HEK293 (cell line): ENCODE measurements around the gene TEC.

Experiments used
- GLI4 ChIP-seq: fragments of 450-650 bp; formaldehyde crosslinking; IDR thresholded peaks from 2 replicates; pipeline ENCODE4 v1.5.1; 2016; ENCODE audit warnings: missing biosample characterization, missing genetic modification characterization
- TF ChIP-seq, protein P1 (sequence below): fragments of 450-650 bp; formaldehyde crosslinking; conservative IDR thresholded peaks from 2 replicates; pipeline ENCODE4 v1.5.1; 2016; ENCODE audit warnings: low read depth, missing biosample characterization, missing genetic modification characterization
- TF ChIP-seq, protein P2 (sequence below): fragments of 450-650 bp; formaldehyde crosslinking; IDR thresholded peaks from 2 replicates; pipeline ENCODE4 v1.5.0; 2017; ENCODE audit warnings: missing biosample characterization, missing genetic modification characterization, borderline replicate concordance

DNA sequence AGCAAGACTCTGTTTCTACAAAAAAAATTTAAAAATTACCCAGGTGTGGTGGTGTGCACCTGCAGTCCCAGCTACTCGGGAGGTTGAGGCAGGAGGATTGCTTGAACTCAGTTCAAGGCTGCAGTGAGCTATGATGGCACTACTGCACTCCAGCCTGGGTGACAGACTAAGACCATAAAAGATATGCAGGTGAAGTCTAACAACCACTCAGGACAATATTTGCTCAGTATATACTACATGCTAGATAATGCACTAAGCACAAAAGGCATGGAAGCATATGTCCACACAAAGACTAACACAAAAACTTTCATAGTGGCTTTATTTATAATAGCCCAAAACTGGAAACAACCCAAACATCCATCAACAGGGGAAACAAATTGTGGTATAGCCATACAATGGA is 77.9 kb downstream of the TEC start:
- TF ChIP-seq, protein P1, sequence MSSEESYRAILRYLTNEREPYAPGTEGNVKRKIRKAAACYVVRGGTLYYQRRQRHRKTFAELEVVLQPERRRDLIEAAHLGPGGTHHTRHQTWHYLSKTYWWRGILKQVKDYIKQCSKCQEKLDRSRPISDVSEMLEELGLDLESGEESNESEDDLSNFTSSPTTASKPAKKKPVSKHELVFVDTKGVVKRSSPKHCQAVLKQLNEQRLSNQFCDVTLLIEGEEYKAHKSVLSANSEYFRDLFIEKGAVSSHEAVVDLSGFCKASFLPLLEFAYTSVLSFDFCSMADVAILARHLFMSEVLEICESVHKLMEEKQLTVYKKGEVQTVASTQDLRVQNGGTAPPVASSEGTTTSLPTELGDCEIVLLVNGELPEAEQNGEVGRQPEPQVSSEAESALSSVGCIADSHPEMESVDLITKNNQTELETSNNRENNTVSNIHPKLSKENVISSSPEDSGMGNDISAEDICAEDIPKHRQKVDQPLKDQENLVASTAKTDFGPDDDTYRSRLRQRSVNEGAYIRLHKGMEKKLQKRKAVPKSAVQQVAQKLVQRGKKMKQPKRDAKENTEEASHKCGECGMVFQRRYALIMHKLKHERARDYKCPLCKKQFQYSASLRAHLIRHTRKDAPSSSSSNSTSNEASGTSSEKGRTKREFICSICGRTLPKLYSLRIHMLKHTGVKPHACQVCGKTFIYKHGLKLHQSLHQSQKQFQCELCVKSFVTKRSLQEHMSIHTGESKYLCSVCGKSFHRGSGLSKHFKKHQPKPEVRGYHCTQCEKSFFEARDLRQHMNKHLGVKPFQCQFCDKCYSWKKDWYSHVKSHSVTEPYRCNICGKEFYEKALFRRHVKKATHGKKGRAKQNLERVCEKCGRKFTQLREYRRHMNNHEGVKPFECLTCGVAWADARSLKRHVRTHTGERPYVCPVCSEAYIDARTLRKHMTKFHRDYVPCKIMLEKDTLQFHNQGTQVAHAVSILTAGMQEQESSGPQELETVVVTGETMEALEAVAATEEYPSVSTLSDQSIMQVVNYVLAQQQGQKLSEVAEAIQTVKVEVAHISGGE (tag by site-specific recombination), result no peak
- TF ChIP-seq, protein P2, sequence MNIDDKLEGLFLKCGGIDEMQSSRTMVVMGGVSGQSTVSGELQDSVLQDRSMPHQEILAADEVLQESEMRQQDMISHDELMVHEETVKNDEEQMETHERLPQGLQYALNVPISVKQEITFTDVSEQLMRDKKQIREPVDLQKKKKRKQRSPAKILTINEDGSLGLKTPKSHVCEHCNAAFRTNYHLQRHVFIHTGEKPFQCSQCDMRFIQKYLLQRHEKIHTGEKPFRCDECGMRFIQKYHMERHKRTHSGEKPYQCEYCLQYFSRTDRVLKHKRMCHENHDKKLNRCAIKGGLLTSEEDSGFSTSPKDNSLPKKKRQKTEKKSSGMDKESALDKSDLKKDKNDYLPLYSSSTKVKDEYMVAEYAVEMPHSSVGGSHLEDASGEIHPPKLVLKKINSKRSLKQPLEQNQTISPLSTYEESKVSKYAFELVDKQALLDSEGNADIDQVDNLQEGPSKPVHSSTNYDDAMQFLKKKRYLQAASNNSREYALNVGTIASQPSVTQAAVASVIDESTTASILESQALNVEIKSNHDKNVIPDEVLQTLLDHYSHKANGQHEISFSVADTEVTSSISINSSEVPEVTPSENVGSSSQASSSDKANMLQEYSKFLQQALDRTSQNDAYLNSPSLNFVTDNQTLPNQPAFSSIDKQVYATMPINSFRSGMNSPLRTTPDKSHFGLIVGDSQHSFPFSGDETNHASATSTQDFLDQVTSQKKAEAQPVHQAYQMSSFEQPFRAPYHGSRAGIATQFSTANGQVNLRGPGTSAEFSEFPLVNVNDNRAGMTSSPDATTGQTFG (tag by site-specific recombination), result no peak
- no peak for TF ChIP-seq GLI4 (tag by site-specific recombination)
